Measurements from ENCODE around the gene CRB1.
"Not testable (repeated sequence)": the region's sequence is repeated elsewhere in the genome, so short reads cannot be mapped to it uniquely, and the experiment has no call there.

The CRB1 gene

DNA sequence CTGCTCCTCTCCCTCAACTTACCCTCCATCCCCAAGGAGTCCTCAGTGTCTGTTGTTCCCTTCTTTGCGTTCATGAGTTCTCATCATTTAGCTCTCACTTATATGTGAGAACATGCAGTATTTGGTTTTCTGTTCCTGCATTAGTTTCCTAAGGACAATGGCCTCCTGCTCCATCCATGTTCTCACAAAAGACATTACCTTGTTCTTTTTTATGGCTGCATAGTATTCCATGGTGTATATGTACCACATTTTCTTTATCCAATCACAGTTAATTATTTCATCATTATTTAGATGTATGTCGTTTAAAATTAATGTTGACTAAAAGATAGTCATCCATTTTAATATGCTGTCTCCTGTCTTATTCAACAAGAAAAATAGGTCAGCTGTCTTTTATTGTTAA lies 134.1 kb downstream of the CRB1 start:
- FAIRE-seq = no peak

DNA sequence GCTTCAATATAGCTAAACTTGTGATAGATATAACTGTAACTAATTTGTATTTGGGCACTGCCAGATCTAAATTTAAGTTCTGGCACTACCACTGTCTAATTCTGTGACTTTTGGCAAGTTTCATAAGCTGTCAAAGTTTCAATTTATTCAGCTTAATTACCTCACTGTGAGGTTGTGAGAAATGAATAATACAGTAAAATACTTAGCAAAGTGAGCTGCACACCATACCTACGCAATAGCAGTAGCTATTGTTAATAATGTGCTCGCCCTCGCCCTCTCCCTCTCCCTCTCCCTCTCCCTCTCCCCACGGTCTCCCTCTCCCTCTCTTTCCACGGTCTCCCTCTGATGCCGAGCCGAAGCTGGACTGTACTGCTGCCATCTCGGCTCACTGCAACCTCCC lies 136.7 kb downstream of the CRB1 start:
- FAIRE-seq = not testable (repeated sequence)

DNA sequence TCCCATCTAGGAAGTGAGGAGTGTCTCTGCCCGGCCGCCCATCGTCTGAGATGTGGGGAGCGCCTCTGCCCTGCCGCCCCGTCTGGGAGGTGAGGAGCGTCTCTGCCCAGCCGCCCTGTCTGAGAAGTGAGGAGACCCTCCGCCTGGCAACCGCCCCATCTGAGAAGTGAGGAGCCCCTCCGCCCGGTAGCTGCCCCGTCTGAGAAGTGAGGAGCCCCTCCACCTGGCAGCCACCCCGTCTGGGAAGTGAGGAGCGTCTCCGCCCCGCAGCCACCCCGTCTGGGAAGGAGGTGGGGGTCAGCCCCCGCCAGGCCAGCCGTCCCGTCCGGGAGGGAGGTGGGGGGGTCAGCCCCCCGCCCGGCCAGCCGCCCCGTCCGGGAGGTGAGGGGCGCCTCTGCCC lies 137.6 kb downstream of the CRB1 start:
- FAIRE-seq = not testable (repeated sequence)

DNA sequence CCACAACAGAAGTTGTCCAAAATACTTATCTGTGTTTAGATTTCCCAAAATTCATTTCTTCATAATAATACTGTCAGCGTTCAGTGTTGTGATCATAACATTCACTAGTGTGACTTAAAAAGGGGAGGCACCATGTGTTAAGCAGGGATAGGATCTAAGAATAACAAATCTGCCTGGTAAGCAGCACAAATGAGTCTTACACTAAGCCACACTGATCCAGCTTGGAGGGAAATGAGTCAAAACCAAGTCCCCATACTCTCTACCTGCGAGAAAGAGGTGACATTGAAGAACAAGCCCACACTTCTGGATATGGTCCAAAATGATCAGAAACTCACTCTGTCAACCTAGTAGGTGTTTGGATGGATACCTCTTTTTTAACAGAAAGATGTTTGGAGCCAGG lies 145.5 kb downstream of the CRB1 start:
- FAIRE-seq = no peak

DNA sequence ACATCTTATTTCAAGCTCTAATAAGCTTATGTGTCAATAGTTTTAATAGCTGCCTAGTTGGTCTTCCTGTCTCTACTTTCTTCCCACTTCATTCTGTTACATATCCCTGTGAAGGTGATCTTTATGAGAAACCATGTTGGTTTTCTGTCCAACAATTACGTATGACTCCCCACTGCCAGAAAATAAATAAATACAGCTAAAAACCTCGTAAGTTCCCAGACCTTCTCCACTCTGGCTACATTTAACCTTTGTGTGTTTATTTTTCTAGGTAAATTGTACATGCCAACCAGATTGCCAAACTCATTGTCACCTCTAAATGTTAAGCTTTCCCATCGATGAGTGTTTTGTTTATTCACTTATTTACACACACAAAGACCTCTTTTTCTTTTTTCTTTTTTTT lies 147.2 kb downstream of the CRB1 start:
- no peak for FAIRE-seq

DNA sequence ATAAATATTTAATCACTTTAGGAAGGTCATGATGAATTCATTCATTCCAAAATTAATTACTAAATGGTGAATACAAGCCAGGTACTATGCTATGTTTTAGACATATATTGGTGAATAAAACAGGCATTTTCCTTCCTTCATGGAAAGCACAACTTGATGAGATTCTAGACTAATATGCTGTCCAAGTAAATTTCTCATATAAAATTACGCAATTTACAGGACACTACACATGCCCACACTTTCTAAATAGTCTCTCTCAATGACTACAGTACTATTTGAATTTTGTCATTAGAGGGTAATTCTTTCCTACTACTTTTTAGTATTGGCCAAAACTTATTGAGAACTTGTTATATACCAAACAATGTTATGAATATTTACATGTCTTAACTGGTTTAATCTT lies 150.6 kb downstream of the CRB1 start:
- no peak for FAIRE-seq

DNA sequence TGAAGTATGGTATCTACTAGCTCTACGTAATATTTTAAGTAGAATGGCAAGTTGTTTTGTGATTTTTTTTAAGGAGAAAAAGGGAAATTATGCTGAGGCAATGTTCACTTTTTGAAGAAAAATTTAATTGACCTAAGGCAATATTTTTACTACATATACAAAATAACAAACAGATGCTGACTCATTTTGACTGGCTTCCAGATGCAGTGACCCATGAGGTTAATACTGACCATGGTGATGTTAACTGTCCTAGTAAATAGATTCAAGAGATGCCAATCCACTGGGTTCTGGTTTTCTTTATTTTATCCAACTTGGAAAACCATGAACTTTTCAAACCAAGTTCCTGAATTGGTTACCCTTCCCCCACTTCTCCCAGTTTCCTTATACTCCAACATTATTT lies 154.9 kb downstream of the CRB1 start:
- no peak for FAIRE-seq

DNA sequence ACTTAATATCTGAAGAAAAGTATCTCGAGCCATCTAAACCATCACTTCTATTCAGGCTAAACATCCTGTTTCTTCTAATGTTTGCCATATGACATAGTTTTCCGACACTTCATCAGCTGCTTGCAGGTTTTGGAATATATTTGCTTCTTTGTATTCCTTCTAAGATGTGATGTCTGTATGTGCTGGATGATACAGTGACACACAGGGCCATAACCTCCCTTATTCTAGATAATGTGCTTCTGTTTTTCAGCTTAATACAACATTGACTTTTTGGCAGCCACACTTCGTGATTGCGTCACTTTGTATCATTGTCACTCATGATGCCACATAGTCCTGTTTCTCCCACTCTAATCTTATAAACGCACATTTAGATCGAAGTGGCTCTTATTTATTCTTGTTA lies 156.3 kb downstream of the CRB1 start:
- no peak for FAIRE-seq

DNA sequence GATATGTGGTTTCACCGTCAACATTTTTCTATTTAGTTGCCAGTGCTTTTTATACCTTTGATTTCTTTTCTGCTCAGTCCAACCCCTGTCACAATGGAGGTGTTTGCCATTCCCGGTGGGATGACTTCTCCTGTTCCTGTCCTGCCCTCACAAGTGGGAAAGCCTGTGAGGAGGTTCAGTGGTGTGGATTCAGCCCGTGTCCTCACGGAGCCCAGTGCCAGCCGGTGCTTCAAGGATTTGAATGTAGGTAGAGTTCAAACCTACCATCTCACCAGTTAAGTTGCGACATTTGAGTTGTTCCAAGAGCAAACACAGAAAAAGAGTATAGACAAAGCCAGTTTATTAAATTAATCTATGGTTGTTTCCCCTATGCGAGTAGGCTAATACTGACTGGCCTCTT lies 161.3 kb downstream of the CRB1 start:
- no peak for FAIRE-seq

DNA sequence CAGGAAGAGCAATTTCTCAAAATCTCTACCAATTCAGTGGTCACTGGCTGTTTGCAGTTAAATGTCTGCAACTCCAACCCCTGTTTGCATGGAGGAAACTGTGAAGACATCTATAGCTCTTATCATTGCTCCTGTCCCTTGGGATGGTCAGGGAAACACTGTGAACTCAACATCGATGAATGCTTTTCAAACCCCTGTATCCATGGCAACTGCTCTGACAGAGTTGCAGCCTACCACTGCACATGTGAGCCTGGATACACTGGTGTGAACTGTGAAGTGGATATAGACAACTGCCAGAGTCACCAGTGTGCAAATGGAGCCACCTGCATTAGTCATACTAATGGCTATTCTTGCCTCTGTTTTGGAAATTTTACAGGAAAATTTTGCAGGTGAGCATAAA lies 167.2 kb downstream of the CRB1 start:
- FAIRE-seq = no peak

DNA sequence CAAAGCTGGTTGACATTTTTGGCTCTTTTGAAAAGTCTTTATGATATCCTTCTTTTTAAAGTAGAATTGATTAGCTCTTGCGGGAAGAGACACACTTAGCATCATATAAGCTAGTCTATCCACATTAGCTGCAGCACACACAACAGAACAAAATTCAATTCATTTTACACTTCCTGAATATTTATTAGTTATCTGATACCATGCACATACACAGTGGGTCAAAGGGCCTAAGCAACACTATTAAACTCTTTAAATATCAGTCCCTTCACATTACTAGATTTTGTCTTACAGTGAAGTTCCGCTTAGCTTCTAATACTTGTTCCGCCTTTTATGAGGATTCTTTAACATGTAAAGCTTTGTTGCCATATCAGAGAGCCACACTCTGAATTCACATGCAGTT lies 169.5 kb downstream of the CRB1 start:
- no peak for FAIRE-seq

DNA sequence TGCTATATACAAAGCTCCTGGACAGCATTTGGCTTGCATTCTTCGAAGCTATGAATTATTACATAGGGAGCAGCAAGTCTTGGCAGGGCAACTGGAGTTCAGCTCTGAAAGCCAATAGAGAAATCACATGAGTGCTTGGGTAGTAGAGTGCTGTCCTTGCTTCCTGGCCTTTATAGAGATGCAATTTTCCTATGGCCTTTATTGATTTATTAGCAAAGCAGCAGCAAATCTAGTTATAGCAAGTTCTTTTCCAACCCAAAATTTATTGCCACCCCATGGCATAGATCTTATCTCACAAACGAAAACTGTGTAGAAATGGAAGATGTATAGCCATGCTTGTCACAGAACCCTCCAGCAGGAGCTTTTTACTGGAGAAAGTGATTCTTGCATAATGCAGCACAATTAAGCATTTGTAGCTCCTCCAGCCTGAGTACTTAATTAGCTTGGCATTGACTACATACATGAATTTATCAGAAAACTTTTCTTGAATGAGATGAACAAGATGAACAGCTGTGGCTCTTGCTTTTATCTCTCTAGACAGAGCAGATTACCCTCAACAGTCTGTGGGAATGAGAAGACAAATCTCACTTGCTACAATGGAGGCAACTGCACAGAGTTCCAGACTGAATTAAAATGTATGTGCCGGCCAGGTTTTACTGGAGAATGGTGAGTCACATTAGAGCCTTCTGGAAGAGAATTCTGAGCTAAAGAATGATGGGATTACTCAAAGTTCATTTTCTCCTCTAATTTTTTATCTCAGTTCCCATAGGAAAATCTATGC lies 170.1 kb downstream of the CRB1 start:
- FAIRE-seq = no peak

DNA sequence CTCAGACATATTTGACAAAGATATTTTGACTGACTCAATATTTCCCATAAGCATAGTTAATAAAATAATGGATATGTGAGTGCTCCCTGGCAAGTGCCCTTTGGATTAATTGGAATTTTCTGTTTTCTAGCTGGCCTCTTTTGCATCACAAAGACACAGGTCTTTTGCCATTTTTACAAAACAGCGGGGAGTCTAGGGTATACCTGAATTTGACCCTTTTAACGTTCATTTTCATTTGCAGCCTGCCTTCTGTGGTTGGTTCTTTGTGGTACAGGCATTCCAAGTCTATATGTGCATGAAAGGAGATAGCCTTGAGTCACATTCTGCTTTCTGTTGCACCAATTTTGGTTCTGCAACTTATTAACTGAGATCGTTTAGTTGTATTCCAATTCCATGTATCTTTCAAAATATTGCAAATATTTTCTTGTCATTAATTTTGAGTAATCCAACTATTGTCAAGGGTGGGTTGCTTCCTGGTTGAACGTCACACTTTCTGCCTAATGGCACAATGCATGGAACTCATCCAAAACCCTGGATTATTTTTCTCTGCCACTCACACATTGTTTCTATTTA lies 171.7 kb downstream of the CRB1 start:
- no peak for FAIRE-seq

DNA sequence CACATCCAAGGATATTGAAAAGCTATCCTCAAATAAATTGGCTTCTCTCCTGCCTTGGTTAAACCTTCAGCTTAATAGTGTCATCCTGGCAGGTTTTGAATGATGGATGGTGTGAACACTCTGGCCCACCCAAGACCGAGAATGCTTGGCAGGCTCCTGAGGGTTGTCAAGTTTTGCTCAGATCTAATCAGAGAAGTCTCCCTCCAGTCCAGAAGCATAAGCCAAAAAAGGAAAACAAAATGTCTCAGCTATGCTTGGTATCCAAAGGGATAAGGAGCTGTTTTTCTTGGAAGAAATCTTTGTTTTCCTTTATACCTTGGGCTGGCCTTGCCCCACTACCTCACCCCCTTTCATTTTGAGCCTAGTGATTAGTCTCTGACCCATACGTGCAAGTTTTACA lies 172.7 kb downstream of the CRB1 start:
- no peak for FAIRE-seq

DNA sequence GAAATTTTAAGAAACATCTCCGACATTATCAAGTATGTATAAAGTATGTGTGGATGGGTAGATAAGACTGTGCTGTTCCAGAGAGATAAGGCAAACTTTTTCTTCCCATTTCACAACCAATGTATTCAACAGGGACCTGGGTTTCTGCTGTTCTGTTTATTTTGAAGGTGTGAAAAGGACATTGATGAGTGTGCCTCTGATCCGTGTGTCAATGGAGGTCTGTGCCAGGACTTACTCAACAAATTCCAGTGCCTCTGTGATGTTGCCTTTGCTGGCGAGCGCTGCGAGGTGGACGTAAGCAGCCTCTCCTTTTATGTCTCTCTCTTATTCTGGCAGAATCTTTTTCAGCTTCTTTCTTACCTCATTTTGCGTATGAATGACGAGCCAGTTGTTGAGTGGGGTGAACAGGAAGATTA lies 174.0 kb downstream of the CRB1 start:
- no peak for FAIRE-seq

DNA sequence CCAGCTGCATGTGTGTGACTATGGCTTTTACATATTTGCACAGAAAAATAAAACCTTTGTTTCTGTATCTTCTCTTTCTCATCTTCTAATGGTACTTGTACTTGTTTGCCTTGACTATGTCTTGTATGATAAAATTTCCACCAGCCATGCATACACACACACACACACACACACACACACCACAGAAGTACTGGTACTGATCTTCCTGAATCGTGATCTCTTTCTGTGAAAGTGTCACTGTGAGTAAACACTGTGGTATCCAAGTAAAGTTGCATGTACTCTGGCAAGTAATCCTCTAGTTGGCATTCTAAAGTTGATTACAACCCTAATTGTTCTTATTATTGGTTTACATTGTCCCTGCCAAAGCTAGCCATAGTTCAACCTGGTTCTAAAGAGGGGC lies 176.7 kb downstream of the CRB1 start:
- no peak for FAIRE-seq

DNA sequence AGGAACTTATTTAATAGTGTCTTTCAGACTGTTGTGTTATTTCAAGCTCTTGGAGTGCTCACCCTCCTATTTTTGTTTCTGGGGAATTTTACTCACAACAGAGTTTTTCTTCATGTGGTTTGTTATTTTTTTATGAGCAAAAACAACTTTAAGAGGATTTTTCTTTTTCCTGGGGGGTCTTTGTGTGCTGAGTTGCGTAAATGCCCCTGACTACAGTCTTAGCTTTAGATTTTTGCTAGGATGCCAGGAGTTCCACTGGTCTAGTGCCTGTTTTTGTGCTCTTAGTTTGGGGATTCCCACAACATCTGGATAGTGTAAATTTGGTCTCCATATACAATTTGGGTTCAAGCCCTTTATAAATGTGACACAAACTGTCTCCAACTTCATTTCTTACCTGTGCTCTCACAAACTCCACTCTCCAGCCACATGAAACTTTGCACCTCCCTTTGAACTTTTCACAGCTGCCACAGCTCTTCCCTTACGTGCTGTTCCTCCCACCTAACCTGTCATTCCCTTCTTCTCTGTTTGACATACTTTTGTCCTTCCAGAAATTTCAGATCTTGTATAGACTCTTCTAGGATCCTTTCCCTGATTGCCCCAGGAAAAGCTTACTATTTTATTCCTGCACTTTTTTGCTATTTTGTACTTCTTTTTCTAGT lies 180.2 kb downstream of the CRB1 start:
- no peak for FAIRE-seq

DNA sequence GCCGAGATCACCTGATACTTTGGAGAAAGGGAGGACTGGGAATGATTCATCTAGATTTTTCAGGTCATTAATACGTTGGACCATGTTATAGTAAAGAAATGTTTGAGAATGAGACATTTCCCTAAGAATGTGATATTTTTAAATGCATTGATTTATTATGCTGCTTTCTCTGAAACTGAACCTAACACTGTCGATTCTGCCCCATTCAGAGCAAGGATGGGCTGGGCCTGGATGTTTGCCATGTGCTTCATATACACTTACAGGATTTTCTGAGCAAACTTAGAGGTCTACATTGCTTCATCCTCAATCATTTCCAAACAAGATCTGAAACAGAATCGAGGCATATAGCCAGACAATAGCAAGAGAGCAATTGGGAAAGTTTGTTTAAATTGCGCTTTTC lies 183.3 kb downstream of the CRB1 start:
- no peak for FAIRE-seq

DNA sequence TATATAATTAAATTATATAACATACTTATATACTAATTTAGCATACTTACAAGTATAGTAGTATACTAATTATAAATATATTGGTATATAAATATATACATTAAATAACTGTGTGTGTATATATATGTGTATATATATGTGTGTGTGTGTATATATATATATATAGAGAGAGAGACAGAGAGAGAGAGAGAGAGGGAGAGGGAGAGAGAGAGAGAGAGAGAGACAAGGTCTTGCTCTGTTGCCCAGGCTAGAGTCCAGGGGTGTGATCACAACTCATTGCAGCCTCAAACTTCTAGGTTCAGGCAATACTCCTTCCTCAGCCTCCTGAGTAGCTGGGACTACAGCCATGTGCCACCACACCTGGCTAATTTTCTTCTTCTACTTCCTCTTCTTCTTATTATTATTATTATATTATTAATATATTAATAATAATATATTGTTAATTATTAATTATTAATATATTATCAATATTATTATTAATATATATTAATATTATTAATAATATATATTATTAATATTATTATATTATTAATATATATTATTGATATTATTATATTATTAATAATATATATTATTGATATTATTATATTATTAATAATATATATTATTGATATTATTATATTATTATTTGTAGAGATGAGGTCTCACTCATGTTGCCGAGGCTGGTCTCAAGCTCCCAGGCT lies 185.5 kb downstream of the CRB1 start:
- FAIRE-seq = peak; percentile 78

DNA sequence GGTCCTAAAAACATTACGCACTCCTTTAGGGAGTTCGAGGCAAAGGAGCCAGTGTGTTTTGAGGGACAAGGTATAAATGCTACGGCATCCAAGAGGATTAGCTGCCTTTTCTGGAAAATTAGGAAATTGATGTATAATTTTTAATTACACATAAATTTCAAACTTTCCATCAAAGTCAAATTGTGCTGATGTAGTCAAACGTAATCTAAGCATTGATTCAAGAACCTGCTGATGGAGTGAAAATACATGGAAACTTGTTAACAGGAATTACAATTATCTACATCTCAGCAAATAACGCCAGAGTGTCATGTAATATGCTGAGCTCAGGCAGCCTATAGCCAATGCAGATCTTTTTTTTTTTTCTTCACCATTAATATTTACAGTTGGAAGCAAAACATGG lies 194.5 kb downstream of the CRB1 start:
- FAIRE-seq = no peak

DNA sequence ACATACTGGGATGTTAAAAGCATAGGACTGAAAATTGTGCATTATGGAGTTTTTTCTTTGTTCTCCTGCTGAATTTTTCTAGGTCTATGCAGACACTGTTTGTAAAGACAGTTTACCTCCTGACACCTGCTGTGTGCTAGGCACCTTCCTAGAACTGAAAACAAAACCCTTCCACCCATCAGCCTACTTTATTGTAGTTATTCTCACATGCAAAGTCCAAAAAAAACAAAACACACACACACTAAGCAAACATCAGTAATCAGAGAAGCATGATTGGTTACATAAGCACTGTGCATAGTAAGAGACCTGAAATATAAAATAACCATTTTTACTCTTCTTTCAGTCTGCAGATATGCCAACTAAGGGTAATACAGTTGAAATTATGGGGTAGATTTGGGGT lies 195.1 kb downstream of the CRB1 start:
- no peak for FAIRE-seq

DNA sequence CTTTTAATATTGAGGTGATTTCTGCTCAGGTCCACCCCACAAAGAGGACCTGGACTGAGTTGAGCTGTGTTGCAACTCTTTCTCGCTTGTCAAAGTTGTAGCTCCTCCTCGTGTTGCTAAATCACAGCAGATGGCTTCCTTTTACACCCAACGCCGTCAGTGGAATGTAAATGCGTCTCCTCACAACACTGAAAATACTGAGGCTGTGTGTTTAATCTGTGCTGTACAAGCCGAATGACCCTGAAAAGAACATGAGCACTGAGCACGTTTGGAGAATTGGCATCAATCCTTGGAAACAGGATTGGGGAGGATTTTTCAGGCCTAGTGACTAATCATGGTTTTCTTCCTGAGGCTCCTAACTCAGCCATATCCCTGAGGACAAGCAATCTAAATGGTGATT lies 196.0 kb downstream of the CRB1 start:
- no peak for FAIRE-seq

DNA sequence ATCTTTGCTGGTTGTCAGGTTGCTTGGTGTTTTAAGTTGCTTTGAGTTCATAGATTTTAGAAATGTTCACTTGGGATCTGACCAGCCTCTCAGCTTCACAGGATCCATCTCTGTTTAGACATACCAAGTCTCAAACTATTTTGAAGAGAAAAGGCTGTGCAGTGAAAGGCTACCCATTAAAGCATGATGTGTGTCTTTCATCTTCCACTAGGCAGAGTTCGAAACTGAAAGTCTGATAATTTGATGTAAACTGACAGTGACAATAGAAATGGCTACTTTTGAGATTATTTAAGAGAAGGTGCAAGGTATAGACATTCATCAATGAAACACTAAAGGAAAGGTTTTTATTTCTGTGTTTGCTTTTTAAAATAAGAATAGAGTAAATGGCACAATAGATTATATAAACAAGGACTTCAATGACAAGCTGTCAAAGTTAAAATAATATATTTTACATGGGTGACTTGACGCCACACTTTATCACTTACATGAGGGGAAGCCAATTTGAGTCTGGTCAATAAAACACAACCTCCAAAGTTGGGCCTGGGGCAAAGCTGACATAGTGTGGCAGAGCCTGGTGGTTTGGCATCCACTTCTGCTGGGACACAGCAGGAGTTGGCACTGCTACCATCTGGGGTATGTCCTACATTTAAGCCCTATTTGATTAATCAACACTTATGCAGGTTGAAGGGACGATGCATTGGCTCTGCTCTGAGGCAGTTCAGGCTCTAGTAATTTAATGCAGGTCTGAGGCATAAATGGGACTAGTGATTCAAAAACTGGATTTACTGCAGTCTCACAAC lies 197.7 kb downstream of the CRB1 start:
- FAIRE-seq = no peak

All from colon (tissue), 2 donors.